Naive B cell (primary cell): ENCODE results near the gene C4orf50. TPM values are rescaled to one million over a fixed set of nuclear protein-coding genes. Genes with fewer than 3 reads are reported as not detected.

Source experiments
- ATAC-seq, 2 donors: fragments of 150-1000 bp; cut with Tn5 transposase; 2 replicates each; pipeline ENCODE4 v1.10.0; 2021; ENCODE audit warnings: low read depth in 2 of 2, mild to moderate bottlenecking in 2 of 2, moderate library complexity in 2 of 2
- DNase-seq: peaks from one replicate; pipeline ENCODE4 v3.0.0; 2022
- H3K27ac Mint-ChIP-seq, 6 donors: one replicate each; pipeline ENCODE4 v1.8.0; 2020 to 2022; ENCODE audit warnings: mild to moderate bottlenecking in 6 of 6, mixed read lengths in 6 of 6, moderate library complexity in 5 of 6, inconsistent platforms in 2 of 6
- H3K27me3 Mint-ChIP-seq, 3 donors: one replicate each; pipeline ENCODE4 v1.8.0; 2021 to 2022; ENCODE audit warnings: mixed read lengths in 3 of 3, mild to moderate bottlenecking in 1 of 3
- H3K36me3 Mint-ChIP-seq, 2 donors: one replicate each; pipeline ENCODE4 v1.8.0; 2020 to 2022; ENCODE audit warnings: mixed read lengths in 2 of 2, inconsistent platforms in 1 of 2, mild to moderate bottlenecking in 1 of 2
- H3K4me1 Mint-ChIP-seq, 3 donors: one replicate each; pipeline ENCODE4 v1.8.0; 2020 to 2022; ENCODE audit warnings: mixed read lengths in 3 of 3, inconsistent platforms in 1 of 3, mild to moderate bottlenecking in 1 of 3, moderate library complexity in 1 of 3
- H3K4me3 Mint-ChIP-seq, 8 donors: one replicate each; pipeline ENCODE4 v1.8.0; 2020 to 2022; ENCODE audit warnings: mild to moderate bottlenecking in 8 of 8, mixed read lengths in 8 of 8, moderate library complexity in 8 of 8, inconsistent platforms in 2 of 8
- H3K9me3 Mint-ChIP-seq, 7 donors: one replicate each; pipeline ENCODE4 v1.8.0; 2020 to 2022; ENCODE audit warnings: mixed read lengths in 7 of 7, mild to moderate bottlenecking in 5 of 7, inconsistent platforms in 2 of 7, moderate library complexity in 1 of 7
- polyA plus RNA-seq, 6 donors: library from polyadenylated mRNA; unstranded; fragments of 300-500 nt; fragmentation: Illumina TruSeq; gene quantifications; one replicate each; pipeline ENCODE4 v1.2.3, GENCODE V29; 2021; ENCODE audit warnings: low read depth in 6 of 6

The C4orf50 gene
- polyA plus RNA-seq, 6 donors from 2014 or later = not detected

DNA sequence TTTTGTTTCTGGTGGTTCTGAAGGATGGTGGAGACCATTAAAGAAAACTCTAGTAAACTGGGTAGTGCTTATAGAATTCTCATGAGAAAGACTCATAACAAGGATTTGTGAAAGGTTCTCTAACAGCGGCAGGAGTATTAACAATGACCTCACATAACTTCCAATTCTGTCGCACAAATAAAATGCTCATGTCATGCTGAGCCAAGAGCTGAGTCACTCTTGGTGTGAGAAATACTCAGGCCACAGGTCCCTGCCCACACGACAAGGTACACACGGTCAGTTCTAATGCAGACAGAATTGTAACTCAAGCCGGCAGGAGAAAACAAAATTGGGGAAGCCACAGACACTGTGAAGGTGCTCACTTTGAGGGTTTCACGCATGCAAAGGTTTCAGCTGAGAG is 34.4 kb upstream of the C4orf50 start:
- no peak overlapping the region for H3K4me3 Mint-ChIP-seq
- peaks cover 0 to 6% (median 0%) of the 10 kb centered on the region in 7 donors for H3K9me3 Mint-ChIP-seq
- peaks cover 0 to 12% (median 10%) of the 10 kb centered on the region in 3 donors for H3K27me3 Mint-ChIP-seq
- no peak for ATAC-seq
- no peak overlapping the region for H3K27ac Mint-ChIP-seq
- no peak for DNase-seq
- H3K36me3 Mint-ChIP-seq = no peaks in the 10 kb centered on the region
- H3K4me1 Mint-ChIP-seq = no peaks in the 10 kb centered on the region

DNA sequence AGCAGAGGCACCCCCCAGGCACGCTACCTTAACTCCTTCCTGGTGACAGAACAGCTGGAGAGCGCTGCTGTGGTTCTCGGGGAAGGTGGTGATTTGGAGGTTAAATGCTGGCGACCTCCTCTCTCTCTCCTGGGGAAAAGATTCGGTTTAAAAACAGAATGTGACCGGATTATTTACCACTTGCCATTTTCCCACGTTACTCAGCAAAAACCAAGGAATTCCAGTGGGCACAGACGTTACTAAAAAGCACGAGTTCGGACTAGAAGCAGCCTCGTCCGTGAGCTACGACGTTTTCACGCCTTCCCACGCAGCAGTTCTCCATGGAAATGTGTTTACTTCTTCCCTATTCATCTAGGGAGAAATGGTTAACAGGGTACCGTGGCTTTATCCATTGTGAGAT is 32.3 kb upstream of the C4orf50 start:
- H3K9me3 Mint-ChIP-seq = peaks cover 0 to 6% (median 0%) of the 10 kb centered on the region in 7 donors
- H3K4me3 Mint-ChIP-seq = no peak overlapping the region
- no peak for ATAC-seq
- peaks cover under 1 to 16% (median 10%) of the 10 kb centered on the region in 3 donors for H3K27me3 Mint-ChIP-seq
- no peaks in the 10 kb centered on the region for H3K36me3 Mint-ChIP-seq
- DNase-seq = no peak
- no peaks in the 10 kb centered on the region for H3K4me1 Mint-ChIP-seq
- no peak overlapping the region for H3K27ac Mint-ChIP-seq

- ATAC-seq (no peak), DNase-seq (no peak)
- H3K4me1 Mint-ChIP-seq = no peaks in the 10 kb centered on the region
- H3K27me3 Mint-ChIP-seq = peaks cover 6 to 19% (median 10%) of the 10 kb centered on the region in 3 donors
- no peaks in the 10 kb centered on the region for H3K36me3 Mint-ChIP-seq
- H3K4me3 Mint-ChIP-seq = no peak overlapping the region
- peaks cover 0 to 6% (median 0%) of the 10 kb centered on the region in 7 donors for H3K9me3 Mint-ChIP-seq
- H3K27ac Mint-ChIP-seq = no peak overlapping the region
Measured at GRCh38 chr4:6049985-6050384, 31.8 kb upstream of the C4orf50 start.

GRCh38 chr4:6049278-6049677 is 31.0 kb upstream of the C4orf50 start:
- H3K27me3 Mint-ChIP-seq = peaks cover 7 to 20% (median 13%) of the 10 kb centered on the region in 3 donors
- no peaks in the 10 kb centered on the region for H3K4me1 Mint-ChIP-seq
- H3K27ac Mint-ChIP-seq = peak overlapping the region in 1 of 6 donors; percentile 23
- ATAC-seq (no peak), DNase-seq (no peak)
- no peak overlapping the region for H3K4me3 Mint-ChIP-seq
- no peaks in the 10 kb centered on the region for H3K36me3 Mint-ChIP-seq
- H3K9me3 Mint-ChIP-seq = peaks cover 0 to 6% (median 0%) of the 10 kb centered on the region in 7 donors

- no peak for ATAC-seq
- peaks cover 0 to 4% (median 0%) of the 10 kb centered on the region in 3 donors for H3K4me1 Mint-ChIP-seq
Measured at GRCh38 chr4:6048537-6048936, 30.3 kb upstream of the C4orf50 start.

DNA sequence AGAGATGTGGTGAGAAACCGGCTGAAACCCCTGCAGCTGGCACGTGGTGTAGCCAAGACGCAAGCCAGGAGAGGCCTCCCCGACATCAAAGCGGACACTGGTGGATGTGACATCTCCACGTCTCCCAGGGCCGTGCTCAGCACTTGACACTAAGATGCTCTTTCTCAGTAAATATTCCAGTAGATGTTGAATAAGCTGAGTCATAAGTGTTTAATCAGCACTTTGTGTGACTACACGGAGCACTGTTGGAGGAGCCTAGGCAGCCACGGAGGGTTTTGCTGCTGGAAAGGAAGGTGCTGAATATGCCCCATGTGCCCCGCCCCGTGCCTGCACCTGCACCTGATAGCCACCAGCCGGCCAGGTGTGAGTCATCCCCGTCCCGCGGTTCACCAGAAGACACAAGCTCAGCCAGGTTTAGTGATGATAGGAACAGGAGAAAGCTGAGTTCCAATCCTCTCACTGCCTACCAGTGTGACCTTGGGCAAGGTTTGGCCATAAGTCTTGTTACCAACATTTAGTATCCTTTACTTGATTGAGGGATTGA is 29.0 kb upstream of the C4orf50 start:
- H3K27ac Mint-ChIP-seq = no peak overlapping the region
- peaks cover 11 to 34% (median 17%) of the 10 kb centered on the region in 3 donors for H3K27me3 Mint-ChIP-seq
- H3K36me3 Mint-ChIP-seq = no peaks in the 10 kb centered on the region
- no peak overlapping the region for H3K4me3 Mint-ChIP-seq
- peaks cover 0 to 4% (median 0%) of the 10 kb centered on the region in 3 donors for H3K4me1 Mint-ChIP-seq
- peaks cover 0 to 6% (median 0%) of the 10 kb centered on the region in 7 donors for H3K9me3 Mint-ChIP-seq
- no peak for ATAC-seq
- no peak for DNase-seq

More at GRCh38 chr4:6048537-6048936, 30.3 kb upstream of the C4orf50 start:
- DNase-seq = no peak
- Mint-ChIP-seq H3K27me3 (peaks cover 14 to 28% (median 14%) of the 10 kb centered on the region in 3 donors), H3K9me3 (peaks cover 0 to 6% (median 0%) of the 10 kb centered on the region in 7 donors), H3K4me3 (peak overlapping the region in 1 of 8 donors; percentile 2), H3K36me3 (no peaks in the 10 kb centered on the region), H3K27ac (no peak overlapping the region)

GRCh38 chr4:6046526-6047129 is 28.4 kb upstream of the C4orf50 start:
- Mint-ChIP-seq H3K4me3 (no peak overlapping the region), H3K9me3 (peaks cover 0 to 6% (median 0%) of the 10 kb centered on the region in 7 donors), H3K36me3 (no peaks in the 10 kb centered on the region), H3K4me1 (peaks cover 0 to 4% (median 0%) of the 10 kb centered on the region in 3 donors), H3K27me3 (peaks cover 8 to 40% (median 17%) of the 10 kb centered on the region in 3 donors), H3K27ac (no peak overlapping the region)
- no peak for ATAC-seq
- DNase-seq = no peak

DNA sequence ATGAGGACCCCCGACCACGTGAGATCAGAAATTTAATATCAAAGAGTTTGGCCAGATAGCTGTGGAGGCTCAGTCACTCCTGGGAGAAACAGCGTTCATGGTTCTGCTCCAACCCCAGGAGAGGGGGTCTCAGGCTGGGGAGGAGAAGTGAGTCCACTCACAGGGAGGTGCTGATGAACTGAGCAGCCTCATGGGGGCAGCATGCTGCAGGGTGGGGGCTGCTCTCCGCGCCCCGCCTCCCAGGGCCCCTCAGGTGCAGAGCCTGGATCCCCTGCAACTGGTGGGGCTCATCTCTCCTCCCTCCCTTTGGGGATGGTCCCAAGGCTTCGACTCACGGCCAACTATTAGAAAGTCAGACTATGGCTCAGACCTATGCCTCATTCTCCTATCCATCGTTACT is 26.6 kb upstream of the C4orf50 start:
- Mint-ChIP-seq H3K27me3 (peaks cover 10 to 46% (median 25%) of the 10 kb centered on the region in 3 donors), H3K36me3 (no peaks in the 10 kb centered on the region), H3K27ac (no peak overlapping the region), H3K4me3 (no peak overlapping the region), H3K4me1 (peaks cover 0 to 4% (median 0%) of the 10 kb centered on the region in 3 donors), H3K9me3 (peaks cover 0 to 5% (median 0%) of the 10 kb centered on the region in 7 donors)
- DNase-seq (no peak), ATAC-seq (no peak)

DNA sequence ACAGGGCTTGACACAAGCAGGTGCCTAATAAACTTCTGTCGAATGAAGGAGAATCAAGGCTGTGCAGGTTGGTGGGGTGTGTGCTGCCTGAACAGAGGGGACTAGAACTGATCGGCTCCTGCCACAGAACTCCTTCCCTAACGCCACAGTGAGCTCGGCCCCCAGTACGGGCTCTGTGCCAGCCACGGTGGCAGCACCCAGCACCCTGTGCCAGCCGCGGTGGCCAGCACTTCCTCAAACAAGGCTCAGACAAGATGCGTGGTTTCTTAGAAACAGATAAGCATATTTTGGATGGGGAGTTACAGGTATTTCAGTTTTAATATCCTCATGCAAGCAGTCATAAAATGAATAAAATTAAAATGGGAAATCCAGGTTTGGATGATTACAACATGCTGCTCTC is 26.0 kb upstream of the C4orf50 start:
- Mint-ChIP-seq H3K27ac (no peak overlapping the region), H3K4me3 (no peak overlapping the region), H3K36me3 (no peaks in the 10 kb centered on the region), H3K27me3 (peaks cover 10 to 41% (median 25%) of the 10 kb centered on the region in 3 donors), H3K4me1 (peaks cover 0 to 4% (median 0%) of the 10 kb centered on the region in 3 donors), H3K9me3 (peaks cover 0 to under 1% (median 0%) of the 10 kb centered on the region in 7 donors)
- no peak for ATAC-seq
- no peak for DNase-seq

DNA sequence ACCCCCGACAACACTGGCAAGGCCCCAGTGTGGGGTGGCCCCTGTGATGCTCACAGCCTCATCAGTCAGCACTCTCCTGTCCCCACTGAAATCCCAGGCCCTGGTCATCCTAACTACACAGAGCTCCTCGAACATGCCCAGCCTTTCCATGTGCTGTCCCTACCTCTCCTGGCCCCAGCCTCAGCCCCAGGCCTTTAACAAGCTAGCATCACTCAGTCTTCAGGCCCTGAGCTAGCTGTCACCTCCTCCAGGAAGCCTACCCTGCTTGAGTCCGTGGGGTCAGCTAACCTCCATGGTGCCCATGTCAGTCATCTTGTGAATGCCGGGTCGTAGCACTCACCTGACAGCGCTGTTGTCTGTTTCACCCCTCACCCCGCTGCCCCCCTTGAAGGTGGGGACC is 25.6 kb upstream of the C4orf50 start:
- H3K27me3 Mint-ChIP-seq = peaks cover 10 to 38% (median 25%) of the 10 kb centered on the region in 3 donors
- no peaks in the 10 kb centered on the region for H3K36me3 Mint-ChIP-seq
- H3K9me3 Mint-ChIP-seq = no peaks in the 10 kb centered on the region
- H3K4me3 Mint-ChIP-seq = peak overlapping the region in 1 of 8 donors; percentile 52
- no peak overlapping the region for H3K27ac Mint-ChIP-seq
- no peak for ATAC-seq
- DNase-seq = no peak
- H3K4me1 Mint-ChIP-seq = peaks cover 0 to 4% (median 0%) of the 10 kb centered on the region in 3 donors

GRCh38 chr4:6043188-6043587 is 25.0 kb upstream of the C4orf50 start:
- DNase-seq (no peak), ATAC-seq (no peak)
- Mint-ChIP-seq H3K4me3 (no peak overlapping the region), H3K27me3 (peaks cover 10 to 38% (median 25%) of the 10 kb centered on the region in 3 donors), H3K27ac (no peak overlapping the region), H3K9me3 (no peaks in the 10 kb centered on the region), H3K4me1 (peaks cover 0 to 4% (median 0%) of the 10 kb centered on the region in 3 donors), H3K36me3 (no peaks in the 10 kb centered on the region)

GRCh38 chr4:6042293-6043063 is 24.2 kb upstream of the C4orf50 start:
- Mint-ChIP-seq H3K27ac (peak overlapping the region in 1 of 6 donors; percentile 90), H3K9me3 (no peaks in the 10 kb centered on the region), H3K36me3 (no peaks in the 10 kb centered on the region), H3K4me3 (no peak overlapping the region), H3K27me3 (peaks cover 10 to 38% (median 25%) of the 10 kb centered on the region in 3 donors), H3K4me1 (peaks cover 0 to 4% (median 0%) of the 10 kb centered on the region in 3 donors)
- no peak for ATAC-seq
- no peak for DNase-seq

- Mint-ChIP-seq H3K4me1 (peaks cover 0 to 4% (median 0%) of the 10 kb centered on the region in 3 donors), H3K27ac (no peak overlapping the region), H3K36me3 (no peaks in the 10 kb centered on the region), H3K4me3 (no peak overlapping the region), H3K9me3 (no peaks in the 10 kb centered on the region), H3K27me3 (peaks cover 10 to 38% (median 25%) of the 10 kb centered on the region in 3 donors)
- DNase-seq = no peak
- ATAC-seq = no peak
Measured at GRCh38 chr4:6041800-6042199, 23.6 kb upstream of the C4orf50 start.
